B cell (primary cell): ENCODE data around the gene GRB14.

ENCODE experiments used
- CTCF ChIP-seq: fragments of 200-600 bp; IDR thresholded peaks from one replicate; pipeline ENCODE4 v1.8.0; 2022; ENCODE audit warnings: antibody characterized with exemption, mild to moderate bottlenecking
- EZH2 ChIP-seq: IDR thresholded peaks from 2 replicates; pipeline ENCODE4 v1.6.1; 2012; ENCODE audit warnings: borderline replicate concordance, low read depth, mild to moderate bottlenecking, moderate library complexity, low read length; ENCODE audit not compliant: insufficient read depth, poor library complexity, severe bottlenecking

GRCh38 chr2:164473021-164473420 is 148.3 kb downstream of the GRB14 start:
- TF ChIP-seq CTCF (no peak), EZH2 (no peak)
